GM18870 (cell line): ENCODE data around the gene LGI2.

Experiments
- ATAC-seq: cut with Tn5 transposase; IDR thresholded peaks from one replicate; pipeline ENCODE4 v1.9.1; 2021; ENCODE audit warnings: moderate library complexity; ENCODE audit not compliant: unreplicated experiment

Gene LGI2

GRCh38 chr4:24968278-24968677 lies 62.5 kb downstream of the LGI2 start:
- ATAC-seq = no peak

GRCh38 chr4:24967346-24967745 lies 63.4 kb downstream of the LGI2 start:
- ATAC-seq = no peak

GRCh38 chr4:24966076-24966475 lies 64.7 kb downstream of the LGI2 start:
- no peak for ATAC-seq

- ATAC-seq = no peak
Observed at GRCh38 chr4:24965627-24966026, 65.1 kb downstream of the LGI2 start.

GRCh38 chr4:24963277-24963676 lies 67.5 kb downstream of the LGI2 start:
- no peak for ATAC-seq

GRCh38 chr4:24957886-24958285 lies 72.9 kb downstream of the LGI2 start:
- ATAC-seq = no peak

DNA sequence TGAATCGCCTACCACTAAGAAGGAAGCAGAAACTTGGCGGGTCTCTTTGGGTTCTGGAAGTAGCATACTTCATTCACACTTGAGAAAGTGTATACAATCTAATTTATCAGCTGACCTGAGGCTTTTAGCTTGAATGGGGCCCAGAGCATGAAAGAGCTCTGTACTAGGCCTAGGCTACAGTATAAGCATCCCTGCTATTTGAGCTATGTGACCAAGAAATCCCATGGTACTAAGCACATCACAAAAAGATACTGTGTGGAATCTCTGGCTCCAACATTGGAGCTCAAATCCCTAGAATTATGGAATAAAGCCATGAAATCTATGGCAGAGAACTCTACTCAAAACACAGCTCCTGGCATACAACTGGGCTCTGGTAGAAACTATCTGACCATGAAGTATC lies 74.0 kb downstream of the LGI2 start:
- ATAC-seq = no peak

DNA sequence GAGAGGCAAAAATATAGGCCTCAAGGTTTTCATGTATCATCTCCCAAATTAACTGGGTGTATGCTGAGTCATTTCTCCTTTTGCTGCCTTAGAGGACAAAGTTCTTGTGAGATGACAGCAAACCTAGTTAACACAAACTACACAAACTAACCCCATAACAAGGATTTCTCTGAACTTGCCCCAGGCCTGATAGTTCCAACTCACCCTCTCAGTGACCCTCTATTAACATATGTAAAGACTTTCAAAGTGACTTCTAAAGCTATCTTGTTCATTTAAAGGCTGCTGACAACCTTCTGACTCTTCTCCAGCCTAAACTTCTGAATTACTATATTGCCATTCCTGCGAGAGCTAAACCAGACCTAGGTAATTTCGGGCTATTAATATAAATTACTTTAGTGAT lies 74.7 kb downstream of the LGI2 start:
- ATAC-seq = no peak

GRCh38 chr4:24952667-24953066 lies 78.1 kb downstream of the LGI2 start:
- ATAC-seq = no peak

DNA sequence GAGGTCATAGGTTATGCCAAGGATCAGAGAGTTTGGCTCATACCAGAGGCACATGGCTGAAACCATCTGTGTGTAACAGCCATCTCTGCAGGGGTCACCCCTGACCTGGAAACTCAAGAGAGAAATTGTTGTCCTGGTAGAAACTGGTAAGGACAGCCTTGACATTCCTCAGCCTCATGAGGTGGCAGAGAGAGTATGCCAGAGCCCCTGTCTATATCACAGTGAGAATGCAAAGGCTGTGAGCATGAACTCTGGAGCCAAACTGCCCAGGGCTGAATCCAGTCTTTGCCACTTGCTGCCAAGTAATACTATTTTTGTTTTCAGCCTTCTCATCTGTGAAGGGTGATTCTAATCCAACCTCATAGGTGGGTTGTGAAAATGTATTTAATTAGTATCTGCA lies 80.8 kb downstream of the LGI2 start:
- ATAC-seq = no peak
